Amniotic epithelial cell (primary cell): ENCODE measurements around the gene RANBP10.
A peak's percentile ranks its signal among the peaks of the same experiment; 100 is the strongest.
"Not testable (repeated sequence)": the region's sequence is repeated elsewhere in the genome, so short reads cannot be mapped to it uniquely, and the experiment has no call there.

Experiments used
- DNase-seq: peaks from one replicate; pipeline ENCODE4 v3.0.0-alpha.2; 2010; ENCODE audit warnings: low read depth

RANBP10 gene

DNA sequence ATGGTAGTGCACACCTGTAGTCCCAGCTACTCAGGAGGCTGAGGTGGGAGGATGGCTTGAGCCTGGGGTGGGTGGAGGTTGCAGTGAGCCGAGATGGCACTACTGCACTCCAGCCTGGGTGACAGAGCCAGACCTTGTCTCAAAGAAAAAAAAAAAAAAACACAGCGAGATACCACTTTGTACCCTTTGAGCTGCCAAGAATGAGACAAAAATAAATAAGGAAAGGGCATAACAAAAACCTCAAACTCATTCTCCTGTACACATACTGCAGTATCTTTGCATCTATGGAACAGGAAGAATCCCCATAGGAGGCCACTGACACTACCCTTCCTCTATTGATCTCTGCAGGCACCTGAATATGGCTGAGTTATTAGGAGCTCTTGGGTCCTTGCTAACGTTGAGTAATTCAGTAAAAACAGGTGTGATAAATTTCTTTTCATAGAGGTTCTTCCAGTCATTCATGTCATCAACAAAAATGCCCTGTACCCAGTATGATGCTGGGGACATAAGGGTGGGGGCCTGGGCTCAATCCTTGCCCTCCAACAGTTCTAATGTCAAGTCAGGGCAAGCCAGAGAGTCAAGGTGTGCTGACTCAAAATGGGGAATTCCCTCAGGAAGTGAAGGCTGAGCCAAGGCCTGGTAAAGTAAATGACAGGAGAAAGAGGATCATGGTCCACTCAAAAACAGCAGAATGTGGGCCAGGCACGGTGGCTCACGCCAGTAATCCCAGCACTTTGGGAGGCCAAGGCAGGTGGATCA, 26.9 kb downstream of the RANBP10 start:
- no peak for DNase-seq

- DNase-seq, result no peak
These were observed 31.1 kb downstream of the RANBP10 start for GRCh38 chr16:67775273-67775672.

DNA sequence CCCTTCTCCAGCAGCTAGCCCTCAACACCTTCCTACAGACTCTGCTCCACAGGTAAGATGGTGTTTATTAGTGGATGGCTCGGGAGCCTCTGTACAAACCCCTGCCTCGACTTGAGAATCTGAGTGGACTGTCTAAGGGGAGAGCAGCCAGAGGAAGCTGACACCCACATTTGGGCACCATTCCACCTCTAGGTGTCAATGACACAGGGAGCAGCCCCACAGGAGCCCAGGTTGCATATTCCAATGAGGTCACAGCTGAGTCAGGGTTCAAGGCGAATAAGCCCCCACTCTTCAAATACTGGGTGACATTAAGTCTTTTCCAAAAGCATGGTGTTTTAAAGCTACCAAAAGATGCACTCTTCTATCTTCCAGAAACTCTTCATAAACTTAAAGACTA, 31.9 kb downstream of the RANBP10 start:
- no peak for DNase-seq

DNA sequence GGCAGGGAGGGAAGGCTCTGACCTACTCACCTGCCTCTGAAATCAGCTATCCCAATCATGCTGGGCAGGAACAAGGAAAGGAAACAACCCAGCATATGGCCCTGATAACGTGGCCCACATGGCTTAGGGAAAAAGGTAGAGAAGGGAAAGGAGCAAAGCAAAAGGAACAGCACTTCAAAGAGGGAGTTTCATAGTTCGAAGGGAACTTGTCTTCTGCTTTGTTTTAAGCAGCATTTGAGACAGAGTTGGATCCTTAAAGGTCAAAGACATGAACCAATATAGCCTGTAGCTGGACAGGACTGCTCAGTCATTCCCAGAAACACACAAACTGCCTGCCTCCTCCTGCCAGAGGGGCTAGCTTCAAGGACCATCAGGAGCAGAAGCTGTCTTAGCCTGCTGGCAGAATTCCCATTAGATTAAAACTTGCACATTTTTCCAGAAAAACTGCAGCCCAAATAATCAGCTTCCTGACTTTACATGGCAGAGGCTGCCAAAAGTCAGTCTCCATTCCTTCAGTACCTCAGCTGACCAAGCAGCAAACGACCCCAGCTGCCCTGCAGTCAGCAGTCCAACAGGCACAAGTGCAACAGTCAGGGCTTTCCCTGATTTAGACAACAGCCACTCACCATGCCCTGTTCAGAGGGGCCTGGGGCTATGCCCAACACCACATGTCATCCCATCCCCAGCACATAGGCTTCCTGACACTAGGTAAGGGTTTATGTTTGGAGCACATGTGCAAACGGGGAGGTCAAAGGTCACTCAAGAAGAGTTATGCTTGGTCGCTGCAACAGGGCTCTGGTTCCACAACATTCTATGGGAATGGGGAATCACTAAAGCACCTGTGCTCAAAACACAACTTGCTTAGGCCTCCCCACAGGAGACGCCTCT, 32.5 kb downstream of the RANBP10 start:
- DNase-seq, result no peak

DNA sequence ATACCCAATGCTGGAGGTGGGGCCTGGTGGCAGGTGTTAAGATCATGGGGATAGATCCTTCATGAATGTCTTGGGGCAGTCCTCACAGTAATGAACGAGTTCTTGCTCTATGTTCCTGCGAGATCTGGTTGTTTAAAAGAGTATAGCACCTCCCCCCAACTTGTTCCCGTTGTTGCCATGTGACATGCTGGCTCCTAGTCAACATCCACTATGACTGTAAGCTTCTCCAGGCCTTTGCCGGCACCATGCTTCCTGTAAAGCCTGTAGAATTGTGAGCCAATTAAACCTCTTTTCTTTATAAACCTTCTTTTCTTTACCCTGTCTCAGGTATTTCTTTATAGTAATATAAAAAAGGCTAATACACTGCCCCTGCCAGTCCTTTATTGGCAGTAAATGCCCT, 33.3 kb downstream of the RANBP10 start:
- DNase-seq, result no peak

- peak; percentile 27 for DNase-seq
These were observed 35.9 kb downstream of the RANBP10 start for GRCh38 chr16:67770346-67770991.

GRCh38 chr16:67767953-67768352, 38.4 kb downstream of the RANBP10 start:
- DNase-seq, result peak; percentile 82

DNA sequence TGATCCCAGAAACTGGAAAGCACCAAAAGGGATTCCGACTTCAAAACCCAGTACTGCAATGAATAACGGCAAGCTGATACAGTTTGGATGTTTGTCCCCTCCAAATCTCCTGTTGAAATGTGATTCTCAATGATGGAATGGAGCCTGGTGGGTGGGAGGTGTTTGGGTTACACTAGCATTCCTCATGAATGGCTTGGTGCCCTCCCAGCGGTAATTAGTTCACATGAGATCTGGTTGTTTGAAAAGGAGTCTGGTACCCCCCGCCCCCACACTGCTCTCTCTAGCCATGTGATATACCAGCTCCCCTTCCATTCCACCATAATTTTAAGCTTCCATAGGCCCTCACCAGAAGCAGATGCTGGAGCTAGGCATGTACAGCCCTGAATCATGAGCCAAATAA, 40.1 kb downstream of the RANBP10 start:
- DNase-seq, result no peak

GRCh38 chr16:67764158-67764667, 42.1 kb downstream of the RANBP10 start:
- DNase-seq, result no peak

DNA sequence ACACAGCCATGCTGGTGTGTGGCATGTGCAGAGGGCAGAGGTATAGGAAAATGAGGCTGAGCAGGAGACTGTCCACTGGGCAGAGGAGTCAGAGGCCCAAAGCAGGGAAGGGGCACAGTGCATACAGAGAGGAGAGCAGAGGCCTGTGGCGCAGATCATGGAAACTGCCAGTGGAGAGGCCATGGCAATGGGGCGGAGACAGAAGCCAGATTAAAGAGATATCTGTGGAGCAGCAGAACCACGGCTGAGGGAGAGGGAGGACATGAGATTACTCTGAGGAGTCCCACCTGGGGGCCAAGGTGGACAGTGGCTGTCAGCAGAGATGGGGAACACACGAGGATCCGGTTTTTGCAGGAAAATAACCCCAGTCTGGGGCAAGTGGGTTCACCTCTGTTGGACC, 43.3 kb downstream of the RANBP10 start:
- no peak for DNase-seq

DNA sequence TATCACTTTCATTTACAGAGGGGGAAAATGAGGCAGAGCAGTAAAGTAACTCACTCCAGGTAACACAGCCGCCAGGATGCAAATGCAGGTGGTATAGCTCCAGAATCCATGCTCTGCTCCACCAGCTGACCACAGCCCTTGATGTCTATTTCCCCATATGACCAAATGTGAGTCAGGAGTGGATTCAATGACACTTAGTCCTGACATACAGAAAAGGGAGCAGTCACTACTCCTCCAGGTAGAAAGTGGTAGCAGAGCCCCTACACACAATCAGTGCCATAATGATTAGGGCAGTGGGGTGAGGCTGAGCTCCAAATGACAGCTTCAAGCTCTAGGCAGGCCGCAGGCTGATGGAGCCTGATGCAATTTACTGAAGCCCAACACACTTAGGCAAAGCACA, 44.0 kb downstream of the RANBP10 start:
- no peak for DNase-seq

DNA sequence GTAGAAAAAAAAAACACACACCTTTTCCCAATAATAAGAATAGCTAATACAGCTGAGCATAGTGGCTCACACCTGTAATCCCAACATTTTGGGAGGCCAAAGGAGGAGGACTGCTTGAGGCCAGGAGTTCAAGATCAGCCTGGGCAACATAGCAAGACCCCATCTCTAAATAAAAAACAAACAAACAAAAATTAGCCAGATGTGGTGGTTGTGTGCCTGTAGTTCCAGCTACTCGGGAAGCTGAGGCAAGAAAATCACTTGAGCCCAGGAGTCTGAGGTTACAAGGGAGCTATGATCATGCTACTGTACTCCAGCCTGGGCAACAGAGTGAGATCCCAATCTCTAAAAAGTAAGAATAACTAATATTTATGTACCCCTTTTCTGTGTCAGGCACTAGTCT, 44.4 kb downstream of the RANBP10 start:
- DNase-seq, result no peak

DNA sequence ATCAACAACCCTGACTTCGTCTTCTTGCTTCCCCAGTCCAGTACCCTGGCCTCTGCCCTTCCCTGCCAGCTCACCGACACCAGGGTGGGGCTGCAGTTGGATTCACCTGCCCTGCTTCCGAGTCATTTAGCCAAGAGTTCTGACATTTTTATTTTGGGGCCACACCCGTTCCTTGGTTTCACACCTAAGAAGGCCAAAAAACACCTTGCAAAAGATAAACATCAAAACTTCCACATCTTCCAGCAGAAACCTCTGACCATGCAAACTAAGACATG, 45.5 kb downstream of the RANBP10 start:
- DNase-seq, result no peak

- no peak for DNase-seq
These were observed 46.0 kb downstream of the RANBP10 start for GRCh38 chr16:67760206-67760955.

GRCh38 chr16:67758966-67759365, 47.4 kb downstream of the RANBP10 start:
- no peak for DNase-seq

GRCh38 chr16:67758006-67758405, 48.4 kb downstream of the RANBP10 start:
- no peak for DNase-seq

DNA sequence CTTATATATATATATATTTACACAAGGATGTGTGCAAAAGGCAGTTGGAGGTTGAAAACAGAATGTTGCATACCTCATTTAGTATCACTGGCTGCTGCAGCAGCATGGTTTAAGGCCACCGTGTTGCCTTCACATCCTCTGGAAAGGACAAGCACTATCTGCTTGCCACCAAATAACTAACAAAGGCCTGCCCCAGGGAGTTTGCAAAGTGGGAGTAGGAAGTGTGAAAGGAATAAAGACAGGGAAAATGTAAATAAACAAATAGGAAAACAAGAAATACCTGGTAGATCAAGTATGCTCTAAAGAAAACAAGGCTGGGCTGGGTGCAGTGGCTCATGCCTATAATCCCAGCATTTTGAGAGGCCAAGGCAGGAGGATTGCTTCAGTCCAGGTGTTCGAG, 53.7 kb downstream of the RANBP10 start:
- DNase-seq, result no peak

- DNase-seq, result not testable (repeated sequence)
These were observed 55.0 kb downstream of the RANBP10 start for GRCh38 chr16:67751331-67751730.

- DNase-seq, result no peak
These were observed 55.9 kb downstream of the RANBP10 start for GRCh38 chr16:67750466-67750865.

- no peak for DNase-seq
These were observed 56.8 kb downstream of the RANBP10 start for GRCh38 chr16:67749436-67750078.

GRCh38 chr16:67748834-67749233, 57.5 kb downstream of the RANBP10 start:
- DNase-seq, result no peak

DNA sequence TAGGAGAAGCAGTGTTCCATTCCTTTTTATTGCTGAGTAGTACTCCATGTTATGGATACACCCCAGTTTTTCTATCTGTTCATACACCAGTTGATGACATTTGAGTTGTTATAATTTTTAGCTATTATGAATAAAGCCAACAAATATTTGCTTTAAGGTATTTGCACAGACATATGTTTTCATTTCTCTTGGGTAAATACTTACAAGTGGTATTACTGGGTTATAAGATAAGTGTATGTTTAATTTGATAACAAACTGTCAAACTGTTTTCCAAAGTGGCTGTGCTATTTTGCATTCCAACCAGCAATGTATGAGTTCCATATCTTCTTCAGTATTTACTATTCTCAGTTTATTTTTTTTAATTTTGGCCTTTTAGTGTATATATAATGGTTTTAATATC, 59.5 kb downstream of the RANBP10 start:
- no peak for DNase-seq
